ENCODE results near the gene PLA2G6.
"Not testable (repeated sequence)": the region's sequence is repeated elsewhere in the genome, so short reads cannot be mapped to it uniquely, and the experiment has no call there.

GRCh38 chr22:38146166-38146565 lies 35.5 kb downstream of the PLA2G6 start:
- TF ChIP-seq EZH2phosphoT487 (IDR thresholded peaks at IDR 0.05; ENCODE audit: insufficient read depth, low read depth); EZH2 (IDR thresholded peaks at IDR 0.05; ENCODE audit: insufficient read depth, poor library complexity, severe bottlenecking): not testable (repeated sequence)

Data from GM23248 (cell line).